ENCODE results near the gene CCDC187. TPM values are rescaled to one million over a fixed set of nuclear protein-coding genes. Genes with fewer than 3 reads are reported as not detected.
A peak's percentile ranks its signal among the peaks of the same experiment; 100 is the strongest.

Gene CCDC187
- total RNA-seq, 1 experiment from 2014 or later: 2.7 TPM

DNA sequence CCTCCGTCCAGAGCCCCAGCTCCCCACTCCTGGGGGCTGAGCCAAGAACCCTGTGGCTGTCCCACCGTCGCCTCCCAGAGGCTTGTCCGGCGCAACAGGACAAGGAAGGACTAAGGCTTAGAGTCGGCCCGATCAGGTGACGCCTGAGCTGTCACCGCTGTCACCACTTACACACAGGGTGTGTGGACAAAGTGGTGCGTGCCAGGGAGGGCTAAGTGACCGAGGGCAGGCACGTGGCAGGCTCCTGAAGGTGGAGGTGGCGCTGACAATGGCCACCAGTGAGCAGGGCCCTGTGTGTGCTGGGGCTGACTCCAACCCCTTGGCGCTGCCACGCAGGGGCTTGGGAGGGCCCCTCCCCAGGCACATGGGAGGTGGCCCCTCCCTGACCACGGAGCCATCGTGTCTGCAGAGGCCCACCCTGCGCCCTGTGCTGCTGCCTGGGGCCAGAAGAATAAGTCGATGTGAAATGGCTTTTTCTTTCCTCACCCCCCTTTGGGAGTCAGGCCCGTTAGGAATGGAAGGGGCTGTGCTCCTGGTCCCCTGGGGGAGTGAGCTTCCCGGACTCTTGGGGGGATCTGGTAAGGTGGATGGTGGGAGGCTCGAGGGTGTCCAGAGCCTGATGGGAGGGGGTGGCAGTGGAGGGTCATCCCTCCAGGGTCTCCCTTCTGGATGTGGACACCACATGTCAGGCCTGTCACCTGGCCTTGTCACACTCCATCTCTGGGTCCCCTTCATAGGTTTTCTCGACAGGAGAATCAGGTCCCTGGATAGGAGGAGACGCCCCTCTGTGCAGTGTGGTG lies 20.8 kb upstream of the CCDC187 start:
- peaks cover 5% of the 10 kb centered on the region; the same call in 1 of the 2 replicates for H4K20me1 ChIP-seq (ENCODE audit: insufficient read depth)
- BruUV-seq (replicated peaks): no TSS peak
- ChIA-PET CTCF (interaction anchor here (0.6 kb wide), 1 partner anchor 719 kb away, joined by 4 read pairs; no protein-coding TSS in a partner anchor), POLR2A (ENCODE audit: unreplicated experiment) (no interaction called here)
- H3K9me2 ChIP-seq (ENCODE audit: insufficient read depth): no peaks in the 10 kb centered on the region
- H3K9me3 ChIP-seq (ENCODE audit: insufficient read depth, low read depth): no peaks in the 10 kb centered on the region
- H3K79me2 ChIP-seq (ENCODE audit: low read depth): no peaks in the 10 kb centered on the region
- H3K4me1 ChIP-seq (replicated peaks; ENCODE audit: insufficient read depth): peaks cover 11% of the 10 kb centered on the region; the same call in 1 of the 2 replicates
- H3K4me3 ChIP-seq: no peak overlapping the region
- H3K27ac ChIP-seq: no peak overlapping the region
- TF ChIP-seq EZH2 (IDR thresholded peaks at IDR 0.05; ENCODE audit: low read depth): no peak
- TF ChIP-seq, protein P1, sequence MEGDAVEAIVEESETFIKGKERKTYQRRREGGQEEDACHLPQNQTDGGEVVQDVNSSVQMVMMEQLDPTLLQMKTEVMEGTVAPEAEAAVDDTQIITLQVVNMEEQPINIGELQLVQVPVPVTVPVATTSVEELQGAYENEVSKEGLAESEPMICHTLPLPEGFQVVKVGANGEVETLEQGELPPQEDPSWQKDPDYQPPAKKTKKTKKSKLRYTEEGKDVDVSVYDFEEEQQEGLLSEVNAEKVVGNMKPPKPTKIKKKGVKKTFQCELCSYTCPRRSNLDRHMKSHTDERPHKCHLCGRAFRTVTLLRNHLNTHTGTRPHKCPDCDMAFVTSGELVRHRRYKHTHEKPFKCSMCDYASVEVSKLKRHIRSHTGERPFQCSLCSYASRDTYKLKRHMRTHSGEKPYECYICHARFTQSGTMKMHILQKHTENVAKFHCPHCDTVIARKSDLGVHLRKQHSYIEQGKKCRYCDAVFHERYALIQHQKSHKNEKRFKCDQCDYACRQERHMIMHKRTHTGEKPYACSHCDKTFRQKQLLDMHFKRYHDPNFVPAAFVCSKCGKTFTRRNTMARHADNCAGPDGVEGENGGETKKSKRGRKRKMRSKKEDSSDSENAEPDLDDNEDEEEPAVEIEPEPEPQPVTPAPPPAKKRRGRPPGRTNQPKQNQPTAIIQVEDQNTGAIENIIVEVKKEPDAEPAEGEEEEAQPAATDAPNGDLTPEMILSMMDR (conservative IDR thresholded peaks at IDR 0.05): no peak
- no peaks in the 10 kb centered on the region for H3K27me3 ChIP-seq (ENCODE audit: insufficient read depth, low read depth)
- no peak overlapping the region for H3K4me2 ChIP-seq
- intact Hi-C loops (cut with micrococcal nuclease; ENCODE audit: unreplicated experiment): no loop called here
- peaks cover 8% of the 10 kb centered on the region; the same call in 1 of the 2 replicates for H3F3A ChIP-seq (ENCODE audit: insufficient read depth, low read depth)
- no peak overlapping the region for H2AFZ ChIP-seq
- DNase-seq: peak in 1 of 2 experiments; percentile 37
- no peaks in the 10 kb centered on the region for H3K36me3 ChIP-seq (ENCODE audit: low read depth)

- no peak overlapping the region for H3K27ac ChIP-seq
- no peaks in the 10 kb centered on the region for H3K36me3 ChIP-seq (ENCODE audit: low read depth)
- no peak overlapping the region for H3K4me3 ChIP-seq
- no peak overlapping the region for H2AFZ ChIP-seq
- peaks cover 1% of the 10 kb centered on the region; the same call in 1 of the 2 replicates for H4K20me1 ChIP-seq (ENCODE audit: insufficient read depth)
- no TSS peak for BruUV-seq (replicated peaks)
- no peaks in the 10 kb centered on the region for H3K79me2 ChIP-seq (ENCODE audit: low read depth)
- ChIA-PET POLR2A (ENCODE audit: unreplicated experiment) (interaction anchor here (0.6 kb wide), 1 partner anchor 944 kb away, joined by 3 read pairs; no protein-coding TSS in a partner anchor), CTCF (interaction anchor here (0.6 to 1.5 kb wide), 3 partner anchors 9 to 320 kb away, joined by 4 to 9 read pairs (median 6); no protein-coding TSS in a partner anchor)
- DNase-seq: peak in 1 of 2 experiments; percentile 38
- TF ChIP-seq EZH2 (IDR thresholded peaks at IDR 0.05; ENCODE audit: low read depth): no peak
- TF ChIP-seq, protein P1 (conservative IDR thresholded peaks at IDR 0.05): no peak
- H3K9me2 ChIP-seq (ENCODE audit: insufficient read depth): no peaks in the 10 kb centered on the region
- peaks cover 8% of the 10 kb centered on the region; the same call in 1 of the 2 replicates for H3F3A ChIP-seq (ENCODE audit: insufficient read depth, low read depth)
- H3K9me3 ChIP-seq (ENCODE audit: insufficient read depth, low read depth): no peaks in the 10 kb centered on the region
- intact Hi-C loops (cut with micrococcal nuclease; ENCODE audit: unreplicated experiment): no loop called here
- H3K27me3 ChIP-seq (ENCODE audit: insufficient read depth, low read depth): no peaks in the 10 kb centered on the region
- peaks cover 6% of the 10 kb centered on the region; the same call in 1 of the 2 replicates for H3K4me1 ChIP-seq (replicated peaks; ENCODE audit: insufficient read depth)
- no peak overlapping the region for H3K4me2 ChIP-seq
These were observed 19.5 kb upstream of the CCDC187 start for GRCh38 chr9:136323371-136323789.

- no peak overlapping the region for H3K27ac ChIP-seq
- no peak overlapping the region for H3K4me2 ChIP-seq
- H3K4me3 ChIP-seq: no peak overlapping the region
- no peaks in the 10 kb centered on the region for H3K9me2 ChIP-seq (ENCODE audit: insufficient read depth)
- H3F3A ChIP-seq (ENCODE audit: insufficient read depth, low read depth): peaks cover 8% of the 10 kb centered on the region; the same call in 1 of the 2 replicates
- no peaks in the 10 kb centered on the region for H3K79me2 ChIP-seq (ENCODE audit: low read depth)
- no peaks in the 10 kb centered on the region for H3K27me3 ChIP-seq (ENCODE audit: insufficient read depth, low read depth)
- TF ChIP-seq, protein P1 (conservative IDR thresholded peaks at IDR 0.05): no peak
- no peak for TF ChIP-seq EZH2 (IDR thresholded peaks at IDR 0.05; ENCODE audit: low read depth)
- BruUV-seq (replicated peaks): no TSS peak
- no peaks in the 10 kb centered on the region for H3K9me3 ChIP-seq (ENCODE audit: insufficient read depth, low read depth)
- no peaks in the 10 kb centered on the region for H3K36me3 ChIP-seq (ENCODE audit: low read depth)
- no peaks in the 10 kb centered on the region for H4K20me1 ChIP-seq (ENCODE audit: insufficient read depth)
- ChIA-PET POLR2A (ENCODE audit: unreplicated experiment) (no interaction called here), CTCF (interaction anchor here (1.5 kb wide), 1 partner anchor 10 kb away, joined by 4 read pairs; no protein-coding TSS in a partner anchor)
- no peak overlapping the region for H2AFZ ChIP-seq
- intact Hi-C loops (cut with micrococcal nuclease; ENCODE audit: unreplicated experiment): no loop called here
- no peak for DNase-seq
- peaks cover under 1% of the 10 kb centered on the region; the same call in 1 of the 2 replicates for H3K4me1 ChIP-seq (replicated peaks; ENCODE audit: insufficient read depth)
These were observed 18.9 kb upstream of the CCDC187 start for GRCh38 chr9:136322756-136323330.
